ENCODE measurements around the gene NOX1.
A peak's percentile ranks its signal among the peaks of the same experiment; 100 is the strongest.

NOX1 gene

DNA sequence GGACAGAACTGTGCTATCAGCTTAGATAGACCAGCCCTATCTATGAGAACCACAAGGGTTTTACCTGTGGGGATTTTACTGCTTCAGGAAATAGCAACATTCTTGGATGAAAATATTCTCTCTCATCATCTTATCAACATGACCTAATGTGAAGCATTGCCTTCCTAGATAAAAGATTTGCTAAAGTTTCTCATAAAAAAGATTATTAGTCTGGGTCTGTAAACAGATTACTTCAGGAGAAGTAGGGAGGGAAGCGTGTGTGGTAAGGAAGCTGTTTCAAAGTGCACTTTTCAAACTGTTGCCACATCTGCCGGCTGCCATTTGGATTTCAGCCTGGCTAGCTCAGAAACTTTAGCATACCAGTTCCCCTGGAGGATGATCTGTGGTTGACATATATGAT, at the start of gene NOX1:
NOX1 (minus strand) TSS at position 35 of the 400 bp plus-strand sequence. CDS start 220 bp downstream, outside the sequence.
- no peak for DNase-seq (ENCODE audit: low spot score)

DNA sequence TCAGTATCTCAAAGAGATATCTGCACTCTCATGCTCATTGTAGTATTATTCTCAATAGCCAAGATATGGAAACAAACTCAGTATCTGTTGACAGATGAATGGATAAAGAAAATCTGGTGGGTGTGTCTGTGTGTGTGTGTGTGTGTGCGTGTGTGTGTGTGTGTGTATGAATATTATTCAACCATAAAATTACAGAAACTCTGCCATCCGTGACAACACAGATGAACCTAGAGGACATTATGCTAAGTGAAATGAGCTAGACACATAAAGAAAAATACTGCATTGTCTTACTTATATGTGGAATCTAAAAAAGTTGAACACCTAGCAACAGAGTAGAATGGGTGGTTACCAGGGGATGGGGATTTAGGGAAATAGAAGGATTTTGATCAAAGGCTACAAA, 41.4 kb upstream of the NOX1 start:
- no peak for DNase-seq (ENCODE audit: low spot score)

DNA sequence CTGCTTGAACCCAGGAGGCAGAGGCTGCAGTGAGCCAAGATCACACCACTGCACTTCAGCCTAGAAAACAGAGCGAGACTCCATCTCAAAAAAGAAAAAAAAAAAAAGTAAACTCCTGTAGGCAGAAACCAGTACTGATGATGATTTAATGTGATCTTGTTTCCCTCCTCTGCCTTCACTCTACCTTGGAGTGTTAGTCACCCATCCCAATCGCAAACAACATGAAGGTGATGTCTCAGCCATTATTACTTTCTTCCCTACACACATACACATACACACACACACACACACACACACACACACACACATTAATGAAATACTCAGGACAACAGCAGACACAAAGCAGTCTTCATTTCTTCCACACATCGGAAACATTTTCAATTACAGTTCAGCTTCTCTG, 39.0 kb upstream of the NOX1 start:
- DNase-seq (ENCODE audit: low spot score), result no peak

DNA sequence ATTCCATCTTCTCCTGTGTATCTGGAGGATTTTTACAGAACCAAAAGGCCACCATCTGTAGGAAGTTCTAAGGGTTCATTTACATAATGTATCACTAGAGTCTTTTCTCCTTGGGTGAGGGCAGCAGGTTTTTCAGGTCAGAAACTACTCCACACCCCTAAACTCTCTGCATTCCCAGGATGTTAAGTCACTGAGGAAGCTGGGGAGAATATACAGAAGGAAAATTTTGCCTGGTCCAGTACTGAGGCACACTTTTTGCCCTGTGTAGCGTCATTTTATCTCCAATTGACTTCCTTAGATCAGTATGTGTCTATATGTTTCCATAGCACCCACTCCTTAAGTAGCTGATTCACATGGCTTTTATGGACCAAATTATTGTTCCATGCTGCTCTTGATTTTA, 37.6 kb upstream of the NOX1 start:
- DNase-seq (ENCODE audit: low spot score), result no peak

DNA sequence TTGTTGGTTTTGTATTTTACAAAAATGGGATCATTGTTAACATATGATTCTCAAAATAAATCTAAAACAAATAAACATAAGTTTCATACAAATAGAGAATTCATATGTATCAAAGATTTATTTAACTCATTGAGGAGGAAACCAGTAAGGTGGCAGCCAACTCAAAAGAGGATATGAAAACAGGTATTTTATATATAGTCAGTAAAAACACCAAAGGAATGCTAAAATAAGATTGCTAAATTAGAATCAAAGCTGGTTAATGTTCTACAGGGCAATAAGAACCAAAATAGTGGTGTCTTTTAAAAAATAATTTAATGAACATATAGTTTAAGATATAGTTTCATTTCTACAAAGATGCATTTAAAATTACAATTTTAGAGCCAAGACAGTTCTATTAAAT, 31.5 kb upstream of the NOX1 start:
- no peak for DNase-seq (ENCODE audit: low spot score)

DNA sequence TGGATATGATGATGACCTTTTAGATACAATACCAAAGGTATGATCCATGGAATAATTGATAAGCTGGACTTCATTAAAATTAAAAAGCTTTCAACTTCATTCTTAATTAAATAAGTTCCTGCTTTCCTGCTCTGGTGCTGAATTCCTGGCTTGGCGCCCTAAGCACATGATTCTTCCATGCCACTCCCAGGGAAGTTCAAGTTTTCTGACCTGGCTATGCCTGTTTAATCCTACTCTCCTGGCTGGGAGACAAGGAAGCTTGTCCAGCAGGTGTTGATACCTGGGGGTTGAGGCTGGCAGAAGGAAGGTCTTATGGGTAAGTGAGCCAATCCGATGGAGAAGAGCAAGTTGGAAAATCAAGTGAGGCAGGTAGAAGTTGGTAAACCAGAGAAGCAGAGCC, 30.3 kb upstream of the NOX1 start:
- no peak for DNase-seq (ENCODE audit: low spot score)

DNA sequence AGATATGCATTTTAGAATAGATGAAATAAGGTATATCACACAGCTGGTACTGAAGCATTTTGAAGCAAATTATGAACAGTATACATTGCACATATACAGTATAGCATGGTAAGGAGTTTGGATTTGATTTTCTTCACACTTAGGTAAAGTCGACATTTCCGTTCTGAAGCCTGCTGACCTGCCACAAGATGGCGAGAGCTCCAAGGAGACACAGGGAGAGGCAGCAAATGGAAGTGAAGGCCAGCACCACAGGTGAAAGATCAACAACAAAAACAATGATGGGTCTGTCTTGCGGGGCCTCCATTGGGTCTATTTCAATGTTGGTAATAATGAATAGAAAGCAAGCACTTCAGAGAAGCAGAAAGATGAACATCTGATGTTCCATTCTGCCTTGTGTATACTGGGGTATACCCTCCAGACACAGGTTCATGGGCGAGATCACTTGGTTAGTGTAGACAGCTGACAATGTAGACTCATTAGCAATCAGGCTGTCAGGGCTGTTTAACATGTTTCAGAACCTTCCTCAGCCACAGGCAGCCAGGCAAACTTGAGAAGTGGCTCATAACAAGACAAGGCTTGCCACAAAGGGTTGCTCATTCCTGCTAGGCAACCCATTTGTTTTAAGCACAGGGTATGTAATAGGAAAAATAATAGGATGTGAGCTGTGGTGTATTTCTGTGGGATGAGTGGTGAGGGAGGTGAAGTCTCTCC, 21.4 kb upstream of the NOX1 start:
- no peak for DNase-seq (ENCODE audit: low spot score)

DNA sequence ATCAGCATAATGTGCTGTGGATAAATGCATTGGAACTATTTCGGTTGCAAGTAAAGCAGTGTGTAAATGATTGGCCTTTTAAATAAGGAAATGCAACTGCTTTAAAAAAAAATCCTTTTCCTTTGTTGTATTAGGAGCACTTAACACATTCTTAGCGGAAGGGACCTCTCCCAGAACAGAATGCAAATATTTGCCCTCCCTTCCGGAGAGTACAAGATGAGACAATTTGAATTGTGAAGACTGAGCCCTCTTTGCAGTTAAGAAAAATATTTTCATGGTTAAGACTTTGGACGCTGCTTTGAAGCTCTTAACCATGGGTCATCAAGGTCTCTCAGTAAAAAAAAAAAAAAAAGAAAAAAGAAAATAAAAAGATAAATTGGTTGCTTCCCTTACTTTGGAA, 9.5 kb upstream of the NOX1 start:
- DNase-seq (ENCODE audit: low spot score), result no peak

DNA sequence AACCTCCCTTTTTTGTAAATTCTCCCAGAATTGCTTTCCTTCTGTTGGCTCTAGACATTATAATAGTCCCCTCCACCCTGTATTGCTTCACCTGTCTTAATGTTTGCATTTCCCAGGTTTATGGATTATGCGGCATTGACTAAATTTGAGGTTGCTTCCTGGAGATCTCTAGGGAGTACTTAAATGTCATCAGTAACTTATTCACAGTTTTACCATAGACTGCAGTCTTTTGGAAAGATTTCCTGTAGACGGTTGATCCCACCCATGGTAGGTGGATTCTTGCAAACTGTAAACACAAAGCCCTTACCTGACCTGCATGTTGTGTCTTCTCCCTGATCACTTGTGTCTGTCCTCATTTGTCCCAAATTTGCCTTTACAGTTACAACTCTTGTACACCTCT, 6.2 kb upstream of the NOX1 start:
- no peak for DNase-seq (ENCODE audit: low spot score)

DNA sequence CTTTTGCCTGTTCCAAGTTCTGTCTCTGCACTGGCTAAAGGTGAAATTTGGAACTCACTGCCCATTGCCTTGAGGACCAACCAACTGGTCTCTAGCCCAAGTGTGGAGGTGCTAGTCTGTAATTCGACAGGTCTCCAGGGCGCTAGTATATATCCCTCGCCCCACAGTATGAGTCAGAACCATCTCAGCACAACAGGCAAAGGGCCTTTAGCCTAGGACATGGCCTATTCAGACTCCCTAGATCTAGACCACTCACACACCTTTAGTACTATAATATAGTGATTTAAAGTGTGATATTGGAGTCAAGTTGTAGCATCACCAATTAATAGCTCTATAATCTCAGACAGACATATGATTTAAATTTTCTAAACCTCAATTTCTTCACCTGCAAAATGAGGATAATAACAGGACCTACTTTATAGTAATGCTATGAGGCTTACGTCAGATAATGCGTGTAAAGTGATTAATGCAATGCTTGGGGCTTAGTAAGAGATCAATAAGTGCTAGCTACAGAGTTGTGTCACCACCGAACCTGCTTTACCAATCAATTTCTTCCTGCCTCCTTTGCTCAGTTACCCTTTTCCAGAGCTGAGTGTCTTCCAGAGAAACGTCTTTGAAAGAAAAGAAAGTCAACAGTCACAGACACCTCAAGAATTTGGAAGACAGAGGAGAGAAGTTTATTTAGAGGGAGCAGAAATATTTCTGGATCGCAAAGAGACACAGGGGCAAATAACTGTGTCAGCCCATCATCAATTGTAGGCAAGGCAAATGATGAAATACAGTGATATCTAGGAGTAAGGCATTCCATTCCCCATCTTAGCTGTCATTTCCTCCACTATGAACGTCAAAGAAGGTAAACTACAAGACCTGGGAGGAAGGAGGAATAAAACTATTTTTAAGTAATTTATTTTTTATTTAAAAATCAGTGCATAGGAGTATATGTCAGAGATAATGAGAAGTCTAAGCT, 2.3 kb downstream of the NOX1 start:
- DNase-seq (ENCODE audit: low spot score), result no peak

DNA sequence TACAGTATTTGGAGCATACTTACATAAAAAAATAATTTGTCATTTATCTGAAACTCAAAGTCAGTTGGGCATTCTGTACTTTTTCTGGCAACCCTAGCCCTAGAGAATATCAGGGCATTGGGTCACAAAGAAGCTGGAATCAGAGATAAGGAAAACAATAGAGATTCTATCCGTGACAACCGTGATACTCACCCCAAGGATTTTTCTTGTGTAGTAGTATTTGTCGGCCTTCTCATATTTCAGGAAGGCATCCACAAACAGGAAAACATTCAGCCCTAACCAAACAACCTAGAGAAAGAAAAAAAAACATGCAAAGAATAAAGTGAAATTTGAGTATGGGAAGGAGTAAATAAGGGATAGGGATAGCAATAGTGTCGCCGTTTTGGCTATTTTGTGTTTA, 3.6 kb downstream of the NOX1 start:
- DNase-seq (ENCODE audit: low spot score), result no peak

DNA sequence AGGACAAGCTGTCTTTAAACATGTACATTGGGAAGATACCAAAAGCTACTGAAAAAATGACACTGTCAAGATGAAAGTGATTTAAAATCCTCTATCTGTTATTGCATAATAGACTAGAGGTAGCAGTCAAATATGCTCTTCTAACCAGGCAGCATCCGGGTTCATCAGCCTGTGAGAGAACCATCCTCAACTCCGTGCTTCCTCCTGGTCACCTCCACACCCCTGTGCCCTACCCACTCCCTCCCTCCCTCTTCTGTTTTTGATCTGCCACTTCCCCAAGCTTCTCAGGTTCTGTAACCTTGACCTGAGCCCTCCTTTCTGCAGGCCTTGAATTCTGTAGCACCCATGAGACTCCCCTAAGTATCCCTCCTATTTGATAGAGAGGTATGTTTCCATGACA, 5.9 kb downstream of the NOX1 start:
- no peak for DNase-seq (ENCODE audit: low spot score)

DNA sequence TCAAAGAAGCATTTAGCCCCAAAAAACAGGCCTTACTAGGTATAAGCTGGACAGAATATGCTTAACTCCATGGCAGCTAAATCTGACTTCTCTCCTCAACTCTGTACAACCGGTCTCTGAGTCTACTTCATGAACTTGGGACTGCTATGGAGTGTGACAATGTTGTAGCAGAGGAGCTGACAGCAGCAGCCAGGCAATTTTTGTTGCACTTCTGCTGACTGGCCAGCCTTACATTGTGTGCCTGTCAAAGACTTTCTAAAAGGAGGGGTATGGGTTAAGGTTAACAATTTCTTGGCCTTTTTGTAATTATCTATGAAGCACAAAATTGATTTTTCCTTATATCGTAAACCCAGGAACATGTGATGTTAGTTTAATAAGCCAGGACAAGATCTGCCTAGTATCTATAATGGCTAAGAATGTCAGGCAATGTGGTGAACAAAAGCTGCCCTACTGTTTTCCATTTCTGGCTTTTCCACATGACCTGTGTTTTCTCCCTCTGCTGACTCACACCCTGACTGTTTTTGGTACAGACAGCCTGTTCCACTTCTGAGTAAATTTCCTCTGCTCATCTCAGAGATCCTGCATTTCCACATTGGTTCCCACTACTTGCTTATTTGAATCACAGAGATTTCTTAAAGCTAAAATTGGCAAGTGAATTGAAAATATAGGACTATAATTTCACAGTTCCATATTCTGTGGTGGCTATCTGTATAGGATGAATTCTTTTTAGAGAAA, 9.3 kb downstream of the NOX1 start:
- no peak for DNase-seq (ENCODE audit: low spot score)

DNA sequence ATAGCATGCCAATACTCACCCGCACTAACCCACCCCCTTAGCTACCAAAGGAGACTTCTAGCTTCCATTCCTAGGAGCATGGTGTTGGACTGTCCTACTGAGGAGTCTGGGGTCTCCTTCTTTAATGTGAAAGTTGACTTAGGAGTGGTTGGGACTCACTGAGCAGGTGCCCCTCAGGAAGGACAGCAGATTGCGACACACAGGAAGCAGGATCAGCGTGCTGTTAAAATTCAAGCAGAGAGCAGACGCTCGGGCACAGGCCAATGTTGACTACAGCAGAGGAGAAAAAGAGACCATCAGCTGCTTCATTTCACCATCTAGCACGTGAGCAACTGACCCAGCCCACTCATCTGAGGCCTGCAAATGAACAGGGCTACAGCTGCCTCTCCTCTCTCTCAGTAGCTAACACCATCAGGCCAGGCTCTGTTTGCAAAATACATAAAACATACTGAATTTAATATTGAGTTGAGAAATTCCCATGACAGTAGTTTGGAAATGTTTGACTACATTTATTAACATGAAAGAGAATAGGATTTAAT, 10.8 kb downstream of the NOX1 start:
- DNase-seq (ENCODE audit: low spot score), result no peak

DNA sequence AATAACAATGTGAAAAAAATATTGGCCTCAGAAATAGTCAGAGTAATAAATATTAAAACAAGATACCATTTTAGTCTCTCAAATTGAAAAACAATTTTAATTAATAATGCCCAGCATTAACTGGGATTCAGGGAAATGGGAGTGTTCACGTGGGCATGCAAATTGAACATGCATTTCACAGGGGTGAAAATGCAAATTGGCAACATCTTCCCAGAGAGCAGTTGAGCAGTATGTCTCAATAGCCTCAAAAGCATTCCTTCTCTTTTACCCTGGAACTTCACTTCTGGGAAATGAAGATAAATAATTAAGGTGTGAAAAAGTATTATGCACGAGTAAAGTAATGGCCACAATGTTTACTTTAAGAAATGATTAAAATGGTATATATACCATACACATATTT, 21.3 kb downstream of the NOX1 start:
- DNase-seq (ENCODE audit: low spot score), result no peak

DNA sequence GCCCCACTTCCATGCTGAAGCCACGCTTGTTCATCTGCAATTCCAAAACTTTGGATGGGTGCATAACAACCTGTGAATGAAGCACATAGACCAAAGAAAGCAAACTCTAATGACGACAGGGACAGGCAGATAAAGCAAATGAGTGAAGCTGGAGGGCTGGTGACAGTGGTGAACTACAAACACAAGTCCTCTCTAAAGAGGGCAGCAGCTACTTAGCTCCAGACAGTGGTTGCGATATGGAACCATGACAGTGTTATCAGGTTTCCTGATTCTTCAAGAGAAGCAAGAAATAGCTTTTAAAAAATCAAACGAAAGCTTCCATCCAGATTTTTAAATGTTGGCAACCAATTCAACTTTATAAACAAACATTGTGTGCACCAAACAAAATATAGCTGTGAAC, 23.8 kb downstream of the NOX1 start:
- DNase-seq (ENCODE audit: low spot score), result no peak

DNA sequence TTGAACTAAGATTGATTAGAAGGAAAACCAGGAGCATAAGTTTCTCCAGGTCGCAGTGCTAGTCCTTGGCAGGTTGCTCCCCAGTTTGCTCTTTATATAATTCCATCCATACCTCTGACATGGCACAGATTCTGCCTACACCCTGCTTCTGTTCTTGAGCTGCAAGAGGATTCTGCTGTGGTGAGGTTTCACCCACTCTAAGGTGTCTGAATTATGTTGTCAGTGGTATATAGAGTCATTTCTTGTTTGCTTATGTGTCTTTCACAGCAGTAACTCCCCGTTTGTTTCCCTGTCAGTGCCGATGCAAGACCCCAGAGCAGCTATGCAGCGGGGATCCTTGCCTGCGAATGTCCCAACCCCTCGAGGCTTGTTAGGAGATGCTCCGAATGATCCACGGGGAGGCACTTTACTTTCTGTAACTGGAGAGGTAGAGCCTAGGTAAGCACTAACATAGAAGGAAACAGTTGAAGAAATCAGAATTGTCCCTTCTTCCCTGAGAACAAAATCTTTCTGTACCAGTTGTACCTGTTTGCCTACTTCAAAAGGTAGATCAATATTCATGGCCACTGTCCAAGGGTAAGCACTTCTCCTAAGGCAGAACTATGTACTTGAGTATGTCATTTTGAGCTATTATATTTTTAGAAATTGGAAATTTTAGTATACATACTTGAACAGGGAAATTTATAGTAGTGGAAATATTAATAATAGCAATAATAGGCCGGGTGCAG, 42.8 kb downstream of the NOX1 start:
- no peak for DNase-seq (ENCODE audit: low spot score)

DNA sequence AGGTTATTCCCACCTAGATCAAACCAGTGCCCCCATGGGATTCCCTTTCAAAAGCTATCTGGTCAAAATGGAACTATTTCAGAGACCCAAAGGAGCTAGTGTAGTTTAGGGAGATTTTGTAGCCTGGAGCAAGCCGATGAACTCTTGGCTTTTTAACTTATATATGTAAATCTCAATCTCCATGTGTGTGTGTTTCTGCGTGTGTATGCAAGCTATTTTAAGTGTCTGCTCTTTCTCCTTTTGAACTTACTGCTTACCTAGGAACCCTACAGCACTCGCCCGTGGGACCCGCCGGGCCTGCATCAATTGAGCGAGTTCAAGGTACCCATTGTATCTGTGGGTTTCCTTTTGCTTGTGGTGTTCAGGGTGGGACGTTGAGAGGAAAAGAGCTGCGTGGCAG, 43.6 kb downstream of the NOX1 start:
- no peak for DNase-seq (ENCODE audit: low spot score)

DNA sequence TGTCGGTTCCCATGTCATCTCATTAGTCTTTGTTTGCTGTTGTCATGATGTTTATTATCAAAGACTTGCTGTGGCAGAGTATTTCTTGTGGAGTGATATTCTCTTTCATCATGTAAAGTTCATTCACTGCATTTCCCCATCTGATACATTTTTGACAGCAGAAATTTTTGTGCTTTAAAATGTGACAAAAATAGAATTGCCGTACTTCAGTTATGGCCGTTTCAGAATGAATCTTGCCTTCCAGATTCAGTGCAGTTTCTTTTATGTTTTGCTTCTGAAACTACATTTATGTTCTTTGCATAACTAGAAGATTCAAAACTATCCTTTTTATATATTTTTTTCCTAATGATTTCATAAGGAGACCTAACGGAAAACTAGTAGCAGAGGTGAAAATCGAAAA, 44.0 kb downstream of the NOX1 start:
- no peak for DNase-seq (ENCODE audit: low spot score)

DNA sequence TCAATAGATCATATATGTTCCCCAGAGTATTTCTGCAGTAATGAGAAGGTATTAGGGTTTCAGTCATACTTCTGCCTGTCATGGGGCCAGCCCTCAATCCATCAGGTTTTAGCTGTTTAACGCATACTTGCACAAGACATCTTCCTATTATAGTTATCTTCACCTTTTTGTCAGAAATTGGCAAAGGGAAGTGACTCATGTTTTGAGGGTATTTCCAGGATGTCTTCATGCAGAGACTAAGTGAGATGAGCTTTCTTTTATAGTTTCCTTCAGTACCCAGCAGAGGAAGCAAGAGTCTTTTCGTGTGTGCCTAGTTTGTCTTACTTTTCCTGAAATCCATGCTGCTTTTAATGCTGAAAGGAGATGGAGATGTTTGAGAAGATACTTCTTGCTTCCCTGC, 44.4 kb downstream of the NOX1 start:
- DNase-seq (ENCODE audit: low spot score), result no peak

DNA sequence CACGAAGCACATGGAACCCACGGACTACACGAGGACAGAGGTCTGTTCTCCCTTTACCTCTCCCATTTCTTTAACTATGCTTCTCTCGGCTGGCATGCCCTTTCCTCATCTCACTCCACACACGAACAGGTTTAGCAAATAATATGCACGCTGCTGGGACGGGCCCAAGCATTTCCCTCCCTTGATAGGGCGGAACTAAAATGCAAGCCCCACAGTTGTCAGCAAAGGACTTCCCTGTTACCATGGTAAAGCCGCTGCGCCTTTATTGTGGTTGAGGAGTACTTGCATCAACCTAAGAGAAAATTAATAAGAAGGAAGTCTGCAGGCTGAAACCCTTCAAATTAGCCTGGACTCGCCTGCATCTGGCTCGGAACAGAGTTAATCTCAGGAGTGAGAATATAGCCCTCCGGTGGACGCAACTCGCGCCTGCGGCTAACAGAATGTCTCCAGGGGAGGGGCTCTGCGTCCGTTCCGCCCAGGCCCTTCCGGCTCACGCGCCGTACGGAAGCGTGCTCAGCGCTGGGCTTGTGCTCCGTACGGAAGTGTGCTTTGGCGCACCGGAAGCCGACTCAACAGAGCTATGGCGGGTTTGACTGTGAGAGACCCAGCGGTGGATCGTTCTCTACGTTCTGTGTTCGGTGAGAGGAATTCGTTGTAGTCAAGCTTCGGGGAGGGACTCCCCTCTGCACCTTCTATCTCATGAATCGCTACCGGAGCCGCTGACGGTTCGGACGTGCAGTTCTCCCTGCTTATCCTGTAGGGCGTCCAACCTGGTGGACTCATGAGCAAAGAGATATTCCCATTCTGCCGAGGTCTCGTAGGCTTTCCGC, 54.1 kb downstream of the NOX1 start, which contains the start of gene CSTF2:
CSTF2 (plus strand) TSS at position 555 of the 830 bp plus-strand sequence; CDS start at position 581, 26 bp downstream.
- DNase-seq (ENCODE audit: low spot score), result peak; percentile 74
